Germinal center (tissue), 1 donor: ENCODE measurements around the gene EXOSC3.

Source experiments
- DNase-seq: peaks from one replicate; pipeline ENCODE4 v3.0.0; 2012; ENCODE audit warnings: mixed read lengths, low spot score

The EXOSC3 gene

DNA sequence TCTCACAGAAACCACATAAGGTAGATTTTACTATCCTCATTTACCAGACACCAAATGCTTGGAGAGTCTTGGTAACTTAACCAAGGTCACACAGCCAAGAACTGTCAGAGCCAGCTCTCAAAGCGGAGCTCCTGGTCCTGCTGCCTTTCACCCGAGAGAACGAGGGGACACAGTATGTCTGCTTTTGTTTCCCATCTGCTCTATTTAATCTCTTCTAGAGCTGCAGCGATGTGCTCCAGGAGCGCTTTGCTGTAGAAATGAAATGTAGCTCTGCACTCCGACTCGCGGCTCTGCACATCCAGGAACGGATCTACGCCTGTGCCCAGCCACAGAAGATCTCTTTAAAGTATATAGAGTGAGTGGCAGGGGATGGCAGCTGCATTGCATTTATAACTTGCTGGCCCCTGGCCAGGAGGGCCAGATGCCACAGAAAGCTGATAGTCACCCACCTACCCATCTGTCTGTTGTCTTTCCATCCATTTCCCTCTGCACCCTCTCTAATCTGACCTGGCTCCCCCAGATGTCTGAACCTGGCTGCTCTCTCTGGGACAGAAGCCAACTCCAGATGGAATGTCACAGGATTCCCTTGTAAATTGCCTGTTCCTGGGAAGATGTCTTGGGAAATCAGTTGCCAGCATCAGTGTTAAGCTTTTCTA is 52.6 kb downstream of the EXOSC3 start:
- no peak for DNase-seq

DNA sequence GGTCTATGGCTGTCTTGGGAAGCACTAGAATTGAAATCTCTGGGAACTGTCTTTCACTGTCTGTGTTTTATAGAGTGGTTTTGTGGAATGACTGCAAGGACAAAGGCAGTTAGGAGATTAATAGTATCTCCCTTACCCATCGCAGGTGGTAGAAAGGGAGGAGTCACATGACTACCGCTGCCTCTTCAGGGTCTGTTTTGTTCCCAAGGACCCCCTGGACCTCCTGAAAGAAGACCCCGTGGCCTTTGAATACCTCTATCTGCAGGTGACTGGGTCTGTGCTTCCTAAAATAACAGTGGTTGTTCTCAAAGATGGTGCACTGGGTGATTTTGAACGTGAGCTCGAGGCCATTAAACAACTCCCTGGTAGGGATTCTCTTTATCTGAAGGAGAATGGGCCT is 54.0 kb downstream of the EXOSC3 start:
- no peak for DNase-seq

- no peak for DNase-seq
Observed at GRCh38 chr9:37730256-37730655, 54.6 kb downstream of the EXOSC3 start.
